ENCODE measurements around the gene SMOC2. TPM values are rescaled to one million over a fixed set of nuclear protein-coding genes. Genes with fewer than 3 reads are reported as not detected.

The SMOC2 gene
- total and polyA plus RNA-seq, 3 experiments from 2014 or later, result not detected

GRCh38 chr6:168417679-168418557, 23.1 kb upstream of the SMOC2 start:
- no peak overlapping the region for H3K4me3 Mint-ChIP-seq
- Histone ChIP-seq H3K36me3 (ENCODE audit: insufficient read depth, low read length) (no peaks in the 10 kb centered on the region), H3K27me3 (ENCODE audit: insufficient read depth, low read length, poor library complexity, severe bottlenecking) (no peaks in the 10 kb centered on the region), H3K4me1 (ENCODE audit: insufficient read depth, low read length) (no peaks in the 10 kb centered on the region), H3K27ac (ENCODE audit: low read depth, low read length) (no peak overlapping the region), H3K4me3 (ENCODE audit: low read length) (no peak overlapping the region), H3K9me3 (ENCODE audit: low read length) (no peaks in the 10 kb centered on the region)
- CTCF ChIA-PET, result no interaction called here
- H3K27ac Mint-ChIP-seq, result peak overlapping the region in 2 of 8 donors; percentile 40 to 68
- no peaks in the 10 kb centered on the region for H3K36me3 Mint-ChIP-seq
- peaks cover 0 to 1% (median 0%) of the 10 kb centered on the region in 5 donors for H3K9me3 Mint-ChIP-seq
- H3K27me3 Mint-ChIP-seq, result peaks cover 3 to 4% of the 10 kb centered on the region in 2 donors
- POLR2A ChIA-PET, result no interaction called here
- no peak for DNase-seq
- H3K4me1 Mint-ChIP-seq, result no peaks in the 10 kb centered on the region

- no peaks in the 10 kb centered on the region for H3K36me3 ChIP-seq (ENCODE audit: insufficient read depth, low read length)
- ChIA-PET POLR2A (no interaction called here), CTCF (no interaction called here)
- no peaks in the 10 kb centered on the region for H3K27me3 ChIP-seq (ENCODE audit: insufficient read depth, low read length, poor library complexity, severe bottlenecking)
- H3K4me1 Mint-ChIP-seq, result no peaks in the 10 kb centered on the region
- H3K4me3 ChIP-seq (ENCODE audit: low read length), result no peak overlapping the region
- no peaks in the 10 kb centered on the region for H3K36me3 Mint-ChIP-seq
- no peaks in the 10 kb centered on the region for H3K4me1 ChIP-seq (ENCODE audit: insufficient read depth, low read length)
- H3K27ac Mint-ChIP-seq, result no peak overlapping the region
- no peaks in the 10 kb centered on the region for H3K9me3 ChIP-seq (ENCODE audit: low read length)
- no peak overlapping the region for H3K27ac ChIP-seq (ENCODE audit: low read depth, low read length)
- H3K4me3 Mint-ChIP-seq, result no peak overlapping the region
- H3K9me3 Mint-ChIP-seq, result peaks cover 0 to 1% (median 0%) of the 10 kb centered on the region in 5 donors
- no peak for DNase-seq
- H3K27me3 Mint-ChIP-seq, result peaks cover 3 to 6% of the 10 kb centered on the region in 2 donors
Observed at GRCh38 chr6:168418711-168419121, 22.3 kb upstream of the SMOC2 start.

GRCh38 chr6:168419569-168419968, 21.4 kb upstream of the SMOC2 start:
- no peaks in the 10 kb centered on the region for H3K27me3 ChIP-seq (ENCODE audit: insufficient read depth, low read length, poor library complexity, severe bottlenecking)
- Mint-ChIP-seq H3K36me3 (no peaks in the 10 kb centered on the region), H3K9me3 (no peaks in the 10 kb centered on the region), H3K27me3 (peaks cover 3 to 6% of the 10 kb centered on the region in 2 donors), H3K27ac (no peak overlapping the region), H3K4me3 (no peak overlapping the region), H3K4me1 (no peaks in the 10 kb centered on the region)
- H3K4me1 ChIP-seq (ENCODE audit: insufficient read depth, low read length), result no peaks in the 10 kb centered on the region
- POLR2A ChIA-PET, result no interaction called here
- no peak for DNase-seq
- H3K27ac ChIP-seq (ENCODE audit: low read depth, low read length), result no peak overlapping the region
- no peaks in the 10 kb centered on the region for H3K9me3 ChIP-seq (ENCODE audit: low read length)
- H3K36me3 ChIP-seq (ENCODE audit: insufficient read depth, low read length), result no peaks in the 10 kb centered on the region
- CTCF ChIA-PET, result no interaction called here
- no peak overlapping the region for H3K4me3 ChIP-seq (ENCODE audit: low read length)

- ChIA-PET POLR2A (no interaction called here), CTCF (no interaction called here)
- H3K36me3 ChIP-seq (ENCODE audit: insufficient read depth, low read length), result no peaks in the 10 kb centered on the region
- no peaks in the 10 kb centered on the region for H3K4me1 ChIP-seq (ENCODE audit: insufficient read depth, low read length)
- no peak for DNase-seq
- Mint-ChIP-seq H3K9me3 (no peaks in the 10 kb centered on the region), H3K4me3 (no peak overlapping the region), H3K4me1 (no peaks in the 10 kb centered on the region), H3K36me3 (no peaks in the 10 kb centered on the region), H3K27ac (no peak overlapping the region), H3K27me3 (peaks cover 0 to 6% of the 10 kb centered on the region in 2 donors)
- H3K9me3 ChIP-seq (ENCODE audit: low read length), result no peaks in the 10 kb centered on the region
- no peaks in the 10 kb centered on the region for H3K27me3 ChIP-seq (ENCODE audit: insufficient read depth, low read length, poor library complexity, severe bottlenecking)
- no peak overlapping the region for H3K27ac ChIP-seq (ENCODE audit: low read depth, low read length)
- H3K4me3 ChIP-seq (ENCODE audit: low read length), result no peak overlapping the region
Observed at GRCh38 chr6:168420084-168420483, 20.9 kb upstream of the SMOC2 start.

GRCh38 chr6:168420706-168421105, 20.3 kb upstream of the SMOC2 start:
- Histone ChIP-seq H3K4me1 (ENCODE audit: insufficient read depth, low read length) (no peaks in the 10 kb centered on the region), H3K4me3 (ENCODE audit: low read length) (no peak overlapping the region), H3K27me3 (ENCODE audit: insufficient read depth, low read length, poor library complexity, severe bottlenecking) (no peaks in the 10 kb centered on the region), H3K27ac (ENCODE audit: low read depth, low read length) (no peak overlapping the region), H3K36me3 (ENCODE audit: insufficient read depth, low read length) (no peaks in the 10 kb centered on the region), H3K9me3 (ENCODE audit: low read length) (no peaks in the 10 kb centered on the region)
- H3K27me3 Mint-ChIP-seq, result peaks cover 0 to 6% of the 10 kb centered on the region in 2 donors
- CTCF ChIA-PET, result no interaction called here
- no peaks in the 10 kb centered on the region for H3K36me3 Mint-ChIP-seq
- H3K4me3 Mint-ChIP-seq, result no peak overlapping the region
- POLR2A ChIA-PET, result no interaction called here
- H3K4me1 Mint-ChIP-seq, result no peaks in the 10 kb centered on the region
- H3K9me3 Mint-ChIP-seq, result no peaks in the 10 kb centered on the region
- peak overlapping the region in 1 of 8 donors; percentile 51 for H3K27ac Mint-ChIP-seq
- DNase-seq, result no peak

- H3K36me3 Mint-ChIP-seq, result no peaks in the 10 kb centered on the region
- CTCF ChIA-PET, result no interaction called here
- Histone ChIP-seq H3K36me3 (ENCODE audit: insufficient read depth, low read length) (no peaks in the 10 kb centered on the region), H3K27ac (ENCODE audit: low read depth, low read length) (no peak overlapping the region), H3K9me3 (ENCODE audit: low read length) (no peaks in the 10 kb centered on the region), H3K4me3 (ENCODE audit: low read length) (no peak overlapping the region), H3K4me1 (ENCODE audit: insufficient read depth, low read length) (no peaks in the 10 kb centered on the region), H3K27me3 (ENCODE audit: insufficient read depth, low read length, poor library complexity, severe bottlenecking) (no peaks in the 10 kb centered on the region)
- POLR2A ChIA-PET, result no interaction called here
- H3K4me3 Mint-ChIP-seq, result no peak overlapping the region
- no peaks in the 10 kb centered on the region for H3K4me1 Mint-ChIP-seq
- H3K27ac Mint-ChIP-seq, result no peak overlapping the region
- H3K27me3 Mint-ChIP-seq, result peaks cover under 1 to 2% of the 10 kb centered on the region in 2 donors
- DNase-seq, result no peak
- no peaks in the 10 kb centered on the region for H3K9me3 Mint-ChIP-seq
Observed at GRCh38 chr6:168427184-168427583, 13.8 kb upstream of the SMOC2 start.

GRCh38 chr6:168428052-168428826, 12.7 kb upstream of the SMOC2 start:
- H3K27ac Mint-ChIP-seq, result no peak overlapping the region
- H3K4me1 Mint-ChIP-seq, result no peaks in the 10 kb centered on the region
- ChIA-PET POLR2A (no interaction called here), CTCF (no interaction called here)
- Histone ChIP-seq H3K36me3 (ENCODE audit: insufficient read depth, low read length) (no peaks in the 10 kb centered on the region), H3K27ac (ENCODE audit: low read depth, low read length) (no peak overlapping the region), H3K4me1 (ENCODE audit: insufficient read depth, low read length) (no peaks in the 10 kb centered on the region), H3K4me3 (ENCODE audit: low read length) (no peak overlapping the region), H3K9me3 (ENCODE audit: low read length) (no peaks in the 10 kb centered on the region), H3K27me3 (ENCODE audit: insufficient read depth, low read length, poor library complexity, severe bottlenecking) (no peaks in the 10 kb centered on the region)
- H3K4me3 Mint-ChIP-seq, result no peak overlapping the region
- no peaks in the 10 kb centered on the region for H3K36me3 Mint-ChIP-seq
- H3K9me3 Mint-ChIP-seq, result no peaks in the 10 kb centered on the region
- H3K27me3 Mint-ChIP-seq, result peaks cover 6% of the 10 kb centered on the region in 2 donors
- DNase-seq, result no peak

- no peak overlapping the region for H3K27ac Mint-ChIP-seq
- no peak overlapping the region for H3K4me3 Mint-ChIP-seq
- Histone ChIP-seq H3K9me3 (ENCODE audit: low read length) (no peaks in the 10 kb centered on the region), H3K36me3 (ENCODE audit: insufficient read depth, low read length) (no peaks in the 10 kb centered on the region), H3K27ac (ENCODE audit: low read depth, low read length) (no peak overlapping the region), H3K27me3 (ENCODE audit: insufficient read depth, low read length, poor library complexity, severe bottlenecking) (no peaks in the 10 kb centered on the region), H3K4me1 (ENCODE audit: insufficient read depth, low read length) (no peaks in the 10 kb centered on the region), H3K4me3 (ENCODE audit: low read length) (no peak overlapping the region)
- peaks cover 6 to 7% of the 10 kb centered on the region in 2 donors for H3K27me3 Mint-ChIP-seq
- H3K4me1 Mint-ChIP-seq, result no peaks in the 10 kb centered on the region
- DNase-seq, result no peak
- POLR2A ChIA-PET, result no interaction called here
- CTCF ChIA-PET, result no interaction called here
- no peaks in the 10 kb centered on the region for H3K9me3 Mint-ChIP-seq
- no peaks in the 10 kb centered on the region for H3K36me3 Mint-ChIP-seq
Observed at GRCh38 chr6:168428863-168429262, 12.1 kb upstream of the SMOC2 start.
